SU-DHL-6 (cell line): ENCODE measurements around the gene LIN28B.

Experiments used
- CTCF ChIP-seq: fragments of 200-600 bp; sonication (generic); IDR thresholded peaks from one replicate; pipeline ENCODE4 v1.5.1; 2017; ENCODE audit warnings: antibody characterized with exemption, mild to moderate bottlenecking, low read length, moderate library complexity; ENCODE audit not compliant: insufficient read depth, poor library complexity, severe bottlenecking
- EZH2phosphoT487 ChIP-seq: fragments of 200-600 bp; sonication (generic), shearing (Covaris generic); conservative IDR thresholded peaks from 2 replicates; pipeline ENCODE4 v1.6.1; 2018; ENCODE audit warnings: mild to moderate bottlenecking, antibody characterized with exemption, low read length, moderate library complexity, mixed read lengths

- TF ChIP-seq CTCF (no peak), EZH2phosphoT487 (no peak)
Measured at GRCh38 chr6:105122717-105123116, 165.8 kb downstream of the LIN28B start.
